ENCODE data around the gene GRPR. TPM values are rescaled to one million over a fixed set of nuclear protein-coding genes. Genes with fewer than 3 reads are reported as not detected.
"Not testable (repeated sequence)": the region's sequence is repeated elsewhere in the genome, so short reads cannot be mapped to it uniquely, and the experiment has no call there.

The GRPR gene
- polyA plus RNA-seq, 1 donor (not counting 4 experiments of a cell fraction or from before 2014, with no cell fraction given), result 0.08 TPM

DNA sequence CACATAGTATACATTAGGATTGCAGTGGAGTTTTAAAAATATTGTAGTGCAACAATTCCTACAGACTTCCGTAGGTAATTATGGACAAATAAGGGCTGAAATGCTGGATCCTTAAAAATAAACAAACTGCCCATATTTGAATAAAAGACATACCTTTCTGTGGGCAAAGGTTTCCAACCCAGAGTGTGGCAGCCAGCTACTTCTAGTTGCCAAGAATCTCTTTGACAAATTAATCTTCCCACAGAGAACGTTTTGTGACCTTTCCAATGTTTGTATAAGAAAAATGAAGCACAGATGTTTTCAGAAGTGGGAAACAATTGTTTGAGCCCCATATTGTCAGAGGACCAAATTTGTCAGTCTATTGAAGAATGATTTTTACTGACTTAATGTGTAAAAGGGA is 21.1 kb downstream of the GRPR start:
- dilution Hi-C loops (cut with MboI; ENCODE audit: extremely low pct_ligation_motif_present, low sequenced_read_pairs), result no loop called here
- no peak overlapping the region for H3K9ac ChIP-seq (ENCODE audit: control insufficient read depth, extremely low read depth, insufficient read depth, low read length)

DNA sequence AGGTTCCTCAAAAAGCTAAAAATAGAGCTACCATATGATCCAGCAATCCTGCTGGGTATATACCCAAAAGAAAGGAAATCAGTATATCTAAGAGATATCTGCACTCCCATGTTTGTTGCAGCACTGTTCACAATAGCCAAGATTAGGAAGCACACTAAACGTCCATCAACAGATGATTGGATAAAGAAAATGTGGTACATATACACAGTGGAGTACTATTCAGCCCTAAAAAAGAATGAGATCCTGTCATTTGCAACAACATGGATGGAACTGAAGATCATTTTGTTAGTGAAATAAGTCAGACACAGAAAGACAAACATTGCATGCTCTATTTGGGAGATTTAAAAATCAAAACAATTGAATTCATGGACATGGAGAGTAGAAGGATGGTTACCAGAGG is 21.7 kb downstream of the GRPR start:
- H3K36me3 ChIP-seq (ENCODE audit: control insufficient read depth in 2 of 2, extremely low read depth in 1 of 2, insufficient read depth in 2 of 2, low read length in 2 of 2); DNase-seq (ENCODE audit: low read depth, low spot score); FAIRE-seq; H3K4me1 ChIP-seq (ENCODE audit: control insufficient read depth, extremely low read depth, insufficient read depth, low read length); H3K9me3 ChIP-seq (ENCODE audit: control insufficient read depth, low read depth, low read length); H3K79me2 ChIP-seq (ENCODE audit: control insufficient read depth, insufficient read depth, low read length); H3K27me3 ChIP-seq (ENCODE audit: control insufficient read depth, extremely low read depth, insufficient read depth, low read length); H3K4me3 ChIP-seq (ENCODE audit: control insufficient read depth in 2 of 3, extremely low read depth in 1 of 3, insufficient read depth in 2 of 3, low read depth in 1 of 3, low read length in 3 of 3); H3K9ac ChIP-seq (ENCODE audit: control insufficient read depth, extremely low read depth, insufficient read depth, low read length); dilution Hi-C loops (cut with MboI; ENCODE audit: extremely low pct_ligation_motif_present, low sequenced_read_pairs); H3K27ac ChIP-seq (ENCODE audit: control insufficient read depth, insufficient read depth, low read length); H3K4me2 ChIP-seq (ENCODE audit: control insufficient read depth, extremely low read depth, insufficient read depth, low read depth, low read length); H4K20me1 ChIP-seq (ENCODE audit: control insufficient read depth, extremely low read depth, insufficient read depth, low read length); H2AFZ ChIP-seq (ENCODE audit: control insufficient read depth, low read length); H3K9me1 ChIP-seq (ENCODE audit: control insufficient read depth, extremely low read depth, insufficient read depth, low read length): not testable (repeated sequence)

More for the DNA sequence above, 21.1 kb downstream of the GRPR start:
- no peak for DNase-seq (ENCODE audit: low read depth, low spot score)
- Histone ChIP-seq H3K4me1 (ENCODE audit: control insufficient read depth, extremely low read depth, insufficient read depth, low read length) (no peaks in the 10 kb centered on the region), H3K36me3 (ENCODE audit: control insufficient read depth in 2 of 2, extremely low read depth in 1 of 2, insufficient read depth in 2 of 2, low read length in 2 of 2) (no peaks in the 10 kb centered on the region), H3K27ac (ENCODE audit: control insufficient read depth, insufficient read depth, low read length) (no peak overlapping the region), H3K9me3 (ENCODE audit: control insufficient read depth, low read depth, low read length) (no peaks in the 10 kb centered on the region), H2AFZ (ENCODE audit: control insufficient read depth, low read length) (no peak overlapping the region), H4K20me1 (ENCODE audit: control insufficient read depth, extremely low read depth, insufficient read depth, low read length) (no peaks in the 10 kb centered on the region), H3K79me2 (ENCODE audit: control insufficient read depth, insufficient read depth, low read length) (no peaks in the 10 kb centered on the region), H3K9me1 (ENCODE audit: control insufficient read depth, extremely low read depth, insufficient read depth, low read length) (no peaks in the 10 kb centered on the region), H3K27me3 (ENCODE audit: control insufficient read depth, extremely low read depth, insufficient read depth, low read length) (no peaks in the 10 kb centered on the region), H3K4me3 (ENCODE audit: control insufficient read depth in 2 of 3, extremely low read depth in 1 of 3, insufficient read depth in 2 of 3, low read depth in 1 of 3, low read length in 3 of 3) (no peak overlapping the region), H3K4me2 (ENCODE audit: control insufficient read depth, extremely low read depth, insufficient read depth, low read depth, low read length) (no peak overlapping the region)
- TF ChIP-seq, protein P1, sequence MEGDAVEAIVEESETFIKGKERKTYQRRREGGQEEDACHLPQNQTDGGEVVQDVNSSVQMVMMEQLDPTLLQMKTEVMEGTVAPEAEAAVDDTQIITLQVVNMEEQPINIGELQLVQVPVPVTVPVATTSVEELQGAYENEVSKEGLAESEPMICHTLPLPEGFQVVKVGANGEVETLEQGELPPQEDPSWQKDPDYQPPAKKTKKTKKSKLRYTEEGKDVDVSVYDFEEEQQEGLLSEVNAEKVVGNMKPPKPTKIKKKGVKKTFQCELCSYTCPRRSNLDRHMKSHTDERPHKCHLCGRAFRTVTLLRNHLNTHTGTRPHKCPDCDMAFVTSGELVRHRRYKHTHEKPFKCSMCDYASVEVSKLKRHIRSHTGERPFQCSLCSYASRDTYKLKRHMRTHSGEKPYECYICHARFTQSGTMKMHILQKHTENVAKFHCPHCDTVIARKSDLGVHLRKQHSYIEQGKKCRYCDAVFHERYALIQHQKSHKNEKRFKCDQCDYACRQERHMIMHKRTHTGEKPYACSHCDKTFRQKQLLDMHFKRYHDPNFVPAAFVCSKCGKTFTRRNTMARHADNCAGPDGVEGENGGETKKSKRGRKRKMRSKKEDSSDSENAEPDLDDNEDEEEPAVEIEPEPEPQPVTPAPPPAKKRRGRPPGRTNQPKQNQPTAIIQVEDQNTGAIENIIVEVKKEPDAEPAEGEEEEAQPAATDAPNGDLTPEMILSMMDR (optimal IDR thresholded peaks at IDR 0.05 in 1 of 3, IDR thresholded peaks at IDR 0.05 in 1 of 3, conservative IDR thresholded peaks at IDR 0.05 in 1 of 3; ENCODE audit: extremely low read depth in 1 of 3, insufficient read depth in 2 of 3, low read length in 3 of 3), result no peak
- no peak for TF ChIP-seq EZH2 (IDR thresholded peaks at IDR 0.05; ENCODE audit: low read length)
- no peak for FAIRE-seq

DNA sequence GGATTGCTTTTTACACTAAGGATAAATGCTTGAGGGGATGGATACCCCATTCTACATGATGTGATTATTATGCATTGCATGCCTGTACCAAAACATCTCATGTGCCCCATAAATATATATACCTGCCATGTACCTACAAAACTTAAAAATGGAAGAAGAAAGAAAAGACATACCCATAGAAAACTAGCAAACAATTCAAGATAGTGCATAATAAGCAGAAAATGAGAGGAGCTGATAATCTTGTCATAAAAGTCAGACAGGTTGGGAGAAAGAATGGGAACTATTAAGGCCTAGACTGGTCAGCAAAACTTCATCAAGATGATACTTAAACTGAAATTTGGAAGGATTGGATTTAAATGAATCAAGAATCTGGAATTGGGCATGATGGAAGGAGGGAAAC is 22.3 kb downstream of the GRPR start:
- no peaks in the 10 kb centered on the region for H3K9me3 ChIP-seq (ENCODE audit: control insufficient read depth, low read depth, low read length)
- FAIRE-seq, result no peak
- H3K27ac ChIP-seq (ENCODE audit: control insufficient read depth, insufficient read depth, low read length), result no peak overlapping the region
- H3K36me3 ChIP-seq (ENCODE audit: control insufficient read depth in 2 of 2, extremely low read depth in 1 of 2, insufficient read depth in 2 of 2, low read length in 2 of 2), result no peaks in the 10 kb centered on the region
- no peak overlapping the region for H3K9ac ChIP-seq (ENCODE audit: control insufficient read depth, extremely low read depth, insufficient read depth, low read length)
- dilution Hi-C loops (cut with MboI; ENCODE audit: extremely low pct_ligation_motif_present, low sequenced_read_pairs), result no loop called here
- no peaks in the 10 kb centered on the region for H3K79me2 ChIP-seq (ENCODE audit: control insufficient read depth, insufficient read depth, low read length)
- H3K4me3 ChIP-seq (ENCODE audit: control insufficient read depth in 2 of 3, extremely low read depth in 1 of 3, insufficient read depth in 2 of 3, low read depth in 1 of 3, low read length in 3 of 3), result no peak overlapping the region
- H3K27me3 ChIP-seq (ENCODE audit: control insufficient read depth, extremely low read depth, insufficient read depth, low read length), result no peaks in the 10 kb centered on the region
- H3K4me2 ChIP-seq (ENCODE audit: control insufficient read depth, extremely low read depth, insufficient read depth, low read depth, low read length), result no peak overlapping the region
- DNase-seq (ENCODE audit: low read depth, low spot score), result no peak
- no peaks in the 10 kb centered on the region for H4K20me1 ChIP-seq (ENCODE audit: control insufficient read depth, extremely low read depth, insufficient read depth, low read length)
- no peak overlapping the region for H2AFZ ChIP-seq (ENCODE audit: control insufficient read depth, low read length)
- no peaks in the 10 kb centered on the region for H3K4me1 ChIP-seq (ENCODE audit: control insufficient read depth, extremely low read depth, insufficient read depth, low read length)
- TF ChIP-seq EZH2 (IDR thresholded peaks at IDR 0.05; ENCODE audit: low read length), result no peak
- TF ChIP-seq, protein P1 (optimal IDR thresholded peaks at IDR 0.05 in 1 of 3, IDR thresholded peaks at IDR 0.05 in 1 of 3, conservative IDR thresholded peaks at IDR 0.05 in 1 of 3; ENCODE audit: extremely low read depth in 1 of 3, insufficient read depth in 2 of 3, low read length in 3 of 3), result no peak
- H3K9me1 ChIP-seq (ENCODE audit: control insufficient read depth, extremely low read depth, insufficient read depth, low read length), result no peaks in the 10 kb centered on the region
